GM21619 (cell line): ENCODE measurements around the gene SLC22A15.
"Not testable (repeated sequence)": the region's sequence is repeated elsewhere in the genome, so short reads cannot be mapped to it uniquely, and the experiment has no call there.

Experiments used
- ATAC-seq: cut with Tn5 transposase; IDR thresholded peaks from one replicate; pipeline ENCODE4 v1.9.1; 2021; ENCODE audit not compliant: unreplicated experiment

SLC22A15 gene

GRCh38 chr1:116031302-116031835 lies 55.1 kb downstream of the SLC22A15 start:
- no peak for ATAC-seq

- no peak for ATAC-seq
Observed at GRCh38 chr1:116033322-116033721, 57.0 kb downstream of the SLC22A15 start.

- ATAC-seq: no peak
Observed at GRCh38 chr1:116036255-116036654, 59.9 kb downstream of the SLC22A15 start.

- ATAC-seq: no peak
Observed at GRCh38 chr1:116038679-116039078, 62.4 kb downstream of the SLC22A15 start.

- no peak for ATAC-seq
Observed at GRCh38 chr1:116044071-116044470, 67.8 kb downstream of the SLC22A15 start.

- not testable (repeated sequence) for ATAC-seq
Observed at GRCh38 chr1:116046933-116047332, 70.6 kb downstream of the SLC22A15 start.

- not testable (repeated sequence) for ATAC-seq
Observed at GRCh38 chr1:116051896-116052295, 75.6 kb downstream of the SLC22A15 start.

- ATAC-seq: no peak
Observed at GRCh38 chr1:116062201-116062600, 85.9 kb downstream of the SLC22A15 start.

- no peak for ATAC-seq
Observed at GRCh38 chr1:116064616-116065015, 88.3 kb downstream of the SLC22A15 start.

GRCh38 chr1:116066868-116067565 lies 90.7 kb downstream of the SLC22A15 start:
- no peak for ATAC-seq

GRCh38 chr1:116067566-116067890 lies 91.2 kb downstream of the SLC22A15 start:
- no peak for ATAC-seq

- no peak for ATAC-seq
Observed at GRCh38 chr1:116075575-116075974, 99.3 kb downstream of the SLC22A15 start.

- no peak for ATAC-seq
Observed at GRCh38 chr1:116075990-116076389, 99.7 kb downstream of the SLC22A15 start.

- ATAC-seq: no peak
Observed at GRCh38 chr1:116076831-116077230, 100.5 kb downstream of the SLC22A15 start.

GRCh38 chr1:116078699-116079223 lies 102.4 kb downstream of the SLC22A15 start:
- ATAC-seq: no peak

GRCh38 chr1:116087628-116088027 lies 111.3 kb downstream of the SLC22A15 start:
- no peak for ATAC-seq

GRCh38 chr1:116089870-116090269 lies 113.6 kb downstream of the SLC22A15 start:
- no peak for ATAC-seq

- ATAC-seq: no peak
Observed at GRCh38 chr1:116091083-116091482, 114.8 kb downstream of the SLC22A15 start.

GRCh38 chr1:116092752-116093489 lies 116.6 kb downstream of the SLC22A15 start:
- no peak for ATAC-seq

GRCh38 chr1:116095027-116095426 lies 118.7 kb downstream of the SLC22A15 start:
- ATAC-seq: no peak

GRCh38 chr1:116096013-116096618 lies 119.8 kb downstream of the SLC22A15 start:
- ATAC-seq: no peak

GRCh38 chr1:116097626-116098025 lies 121.3 kb downstream of the SLC22A15 start:
- ATAC-seq: no peak
